Thoracic aorta (tissue), 2 donors: ENCODE data around the gene MTCL1. TPM values are rescaled to one million over a fixed set of nuclear protein-coding genes. Genes with fewer than 3 reads are reported as not detected.

Source experiments
- ATAC-seq: fragments of 150-250 bp; one replicate; pipeline ENCODE4 v1.8.0; 2017; ENCODE audit warnings: low read depth; ENCODE audit not compliant: insufficient number of reproducible peaks, low FRiP score
- DNase-seq: peaks from one replicate; pipeline ENCODE4 v3.0.0-alpha.2; 2020; ENCODE audit warnings: low spot score
- H3K27ac ChIP-seq, 2 donors: fragments of 200-600 bp; sonication (generic); 1 replicate in 1 of 2; 2 replicates in 1 of 2; pipeline ENCODE4 v1.5.1; 2016; ENCODE audit warnings: mild to moderate bottlenecking in 2 of 2, moderate library complexity in 2 of 2
- H3K27me3 ChIP-seq: fragments of 200-600 bp; sonication (generic); replicated peaks from 2 replicates; pipeline ENCODE4 v1.6.0; 2016; ENCODE audit warnings: mild to moderate bottlenecking; ENCODE audit not compliant: insufficient read depth
- H3K36me3 ChIP-seq: fragments of 200-600 bp; sonication (generic); one replicate; pipeline ENCODE4 v1.5.1; 2016
- H3K4me1 ChIP-seq, 2 donors: fragments of 200-600 bp; sonication (generic); 1 replicate in 1 of 2; 2 replicates in 1 of 2; pipeline versions ENCODE4 v1.5.1 to v1.6.0; 2016; ENCODE audit warnings: low read depth in 2 of 2, mild to moderate bottlenecking in 1 of 2; ENCODE audit not compliant: control insufficient read depth in 1 of 2
- H3K4me3 ChIP-seq: fragments of 200-600 bp; sonication (generic); 2 replicates; pipeline ENCODE4 v1.5.1; 2016; ENCODE audit warnings: mild to moderate bottlenecking
- H3K9me3 ChIP-seq: fragments of 200-600 bp; sonication (generic); 2 replicates; pipeline ENCODE4 v1.5.1; 2016
- CTCF ChIP-seq: fragments of 200-600 bp; sonication (generic); IDR thresholded peaks from one replicate; pipeline ENCODE4 v1.5.1; 2019; ENCODE audit warnings: antibody characterized with exemption
- total RNA-seq, 2 donors: library from RNA; depleted of rRNA; stranded (reverse); fragments of >200 nt; gene quantifications; one replicate each; pipeline versions ENCODE4 v1.1.0 to v1.2.3, GENCODE V29; 2016

The MTCL1 gene
- total RNA-seq, 2 donors from 2014 or later, result 9.9 to 23.3 TPM

GRCh38 chr18:8688216-8688800, 17.0 kb upstream of the MTCL1 start:
- Histone ChIP-seq H3K4me1 (no peaks in the 10 kb centered on the region), H3K27ac (no peak overlapping the region), H3K36me3 (no peaks in the 10 kb centered on the region), H3K27me3 (no peaks in the 10 kb centered on the region), H3K4me3 (no peak overlapping the region), H3K9me3 (no peaks in the 10 kb centered on the region)
- TF ChIP-seq CTCF, result no peak
- DNase-seq (no peak), ATAC-seq (no peak)

- no peak for TF ChIP-seq CTCF
- H3K27ac ChIP-seq, result no peak overlapping the region
- DNase-seq, result no peak
- H3K9me3 ChIP-seq, result no peaks in the 10 kb centered on the region
- H3K27me3 ChIP-seq, result no peaks in the 10 kb centered on the region
- no peak for ATAC-seq
- no peak overlapping the region for H3K4me3 ChIP-seq
- no peaks in the 10 kb centered on the region for H3K4me1 ChIP-seq
- H3K36me3 ChIP-seq, result no peaks in the 10 kb centered on the region
Measured at GRCh38 chr18:8688816-8689215, 16.5 kb upstream of the MTCL1 start.

- Histone ChIP-seq H3K27me3 (no peaks in the 10 kb centered on the region), H3K27ac (no peak overlapping the region), H3K36me3 (no peaks in the 10 kb centered on the region), H3K4me1 (no peaks in the 10 kb centered on the region), H3K4me3 (no peak overlapping the region), H3K9me3 (no peaks in the 10 kb centered on the region)
- no peak for DNase-seq
- TF ChIP-seq CTCF, result no peak
- ATAC-seq, result no peak
Measured at GRCh38 chr18:8689517-8689916, 15.8 kb upstream of the MTCL1 start.

GRCh38 chr18:8694891-8695290, 10.5 kb upstream of the MTCL1 start:
- ATAC-seq (no peak), DNase-seq (no peak)

GRCh38 chr18:8695932-8696517, 9.3 kb upstream of the MTCL1 start:
- Histone ChIP-seq H3K4me1 (no peaks in the 10 kb centered on the region), H3K27ac (no peak overlapping the region), H3K4me3 (no peak overlapping the region), H3K27me3 (no peaks in the 10 kb centered on the region), H3K9me3 (no peaks in the 10 kb centered on the region), H3K36me3 (no peaks in the 10 kb centered on the region)
- no peak for TF ChIP-seq CTCF
- no peak for ATAC-seq
- DNase-seq, result no peak

More at GRCh38 chr18:8694891-8695290, 10.5 kb upstream of the MTCL1 start:
- Histone ChIP-seq H3K27me3 (no peaks in the 10 kb centered on the region), H3K27ac (no peak overlapping the region), H3K4me3 (no peak overlapping the region), H3K4me1 (no peaks in the 10 kb centered on the region), H3K36me3 (no peaks in the 10 kb centered on the region), H3K9me3 (no peaks in the 10 kb centered on the region)
- TF ChIP-seq CTCF, result no peak
